Erythroblast (primary cell): ENCODE results near the gene BSN.

Experiments
- GATA1 ChIP-seq: IDR thresholded peaks from 2 replicates; pipeline ENCODE4 v1.6.1; 2011; ENCODE audit warnings: low read depth, mild to moderate bottlenecking, control low read depth, low read length, moderate library complexity
- POLR2A ChIP-seq: IDR thresholded peaks from 2 replicates; pipeline ENCODE4 v1.6.1; 2011; ENCODE audit warnings: mild to moderate bottlenecking, low read length

- TF ChIP-seq POLR2A, result no peak
- TF ChIP-seq GATA1, result no peak
Observed at GRCh38 chr3:49655731-49656285, 101.5 kb downstream of the BSN start.
